ENCODE data around the gene MEMO1.

MEMO1 gene

GRCh38 chr2:31832363-31832762, 178.4 kb downstream of the MEMO1 start:
- DNase-seq (ENCODE audit: low read depth, low spot score): no peak
- no peaks in the 10 kb centered on the region for H3K4me1 ChIP-seq (ENCODE audit: control insufficient read depth, insufficient read depth, low read length)
- no CpG with 5 or more reads among the region's 5 CpGs for WGBS (ENCODE audit: insufficient coverage, insufficient read length)
- no peaks in the 10 kb centered on the region for H3K9me3 ChIP-seq (ENCODE audit: control insufficient read depth, insufficient read depth, low read length)
- no peaks in the 10 kb centered on the region for H3K36me3 ChIP-seq (ENCODE audit: control insufficient read depth, insufficient read depth, low read length)
- H3K27me3 ChIP-seq (ENCODE audit: control insufficient read depth, insufficient read depth, low read length): no peaks in the 10 kb centered on the region
- no peak overlapping the region for H3K27ac ChIP-seq (ENCODE audit: low read length)
- H3K4me3 ChIP-seq (ENCODE audit: low read length): no peak overlapping the region

GRCh38 chr2:31831585-31831984, 179.2 kb downstream of the MEMO1 start:
- H3K9me3 ChIP-seq (ENCODE audit: control insufficient read depth, insufficient read depth, low read length): no peaks in the 10 kb centered on the region
- no peaks in the 10 kb centered on the region for H3K4me1 ChIP-seq (ENCODE audit: control insufficient read depth, insufficient read depth, low read length)
- no peak overlapping the region for H3K27ac ChIP-seq (ENCODE audit: low read length)
- no peak overlapping the region for H3K4me3 ChIP-seq (ENCODE audit: low read length)
- DNase-seq (ENCODE audit: low read depth, low spot score): no peak
- no peaks in the 10 kb centered on the region for H3K27me3 ChIP-seq (ENCODE audit: control insufficient read depth, insufficient read depth, low read length)
- no peaks in the 10 kb centered on the region for H3K36me3 ChIP-seq (ENCODE audit: control insufficient read depth, insufficient read depth, low read length)
- WGBS (ENCODE audit: insufficient coverage, insufficient read length): no CpG with 5 or more reads among the region's 2 CpGs

DNA sequence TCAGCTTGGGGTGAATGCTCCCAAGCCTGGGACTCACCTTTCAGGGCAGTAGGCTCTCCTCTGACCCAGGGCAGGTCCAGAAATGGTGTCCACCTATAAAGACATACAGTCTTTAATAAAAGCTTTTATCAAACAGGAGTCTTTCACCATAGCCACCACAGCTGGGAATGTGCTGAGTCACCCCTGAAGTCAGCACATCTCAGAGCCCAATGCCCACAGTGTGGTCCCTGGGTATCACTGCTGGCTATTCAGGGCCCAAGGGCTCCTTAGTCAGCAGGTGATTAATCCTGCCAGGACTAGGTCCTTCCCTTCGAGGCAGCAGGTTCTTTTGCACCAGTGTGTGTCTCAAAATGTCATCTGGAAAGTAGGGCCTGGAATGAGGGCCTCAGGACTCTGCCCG, 181.9 kb downstream of the MEMO1 start:
- H3K9me3 ChIP-seq (ENCODE audit: control insufficient read depth, insufficient read depth, low read length): no peaks in the 10 kb centered on the region
- DNase-seq (ENCODE audit: low read depth, low spot score): no peak
- H3K4me1 ChIP-seq (ENCODE audit: control insufficient read depth, insufficient read depth, low read length): no peaks in the 10 kb centered on the region
- no peak overlapping the region for H3K4me3 ChIP-seq (ENCODE audit: low read length)
- no CpG with 5 or more reads among the region's 2 CpGs for WGBS (ENCODE audit: insufficient coverage, insufficient read length)
- no peak overlapping the region for H3K27ac ChIP-seq (ENCODE audit: low read length)
- H3K36me3 ChIP-seq (ENCODE audit: control insufficient read depth, insufficient read depth, low read length): no peaks in the 10 kb centered on the region
- no peaks in the 10 kb centered on the region for H3K27me3 ChIP-seq (ENCODE audit: control insufficient read depth, insufficient read depth, low read length)

DNA sequence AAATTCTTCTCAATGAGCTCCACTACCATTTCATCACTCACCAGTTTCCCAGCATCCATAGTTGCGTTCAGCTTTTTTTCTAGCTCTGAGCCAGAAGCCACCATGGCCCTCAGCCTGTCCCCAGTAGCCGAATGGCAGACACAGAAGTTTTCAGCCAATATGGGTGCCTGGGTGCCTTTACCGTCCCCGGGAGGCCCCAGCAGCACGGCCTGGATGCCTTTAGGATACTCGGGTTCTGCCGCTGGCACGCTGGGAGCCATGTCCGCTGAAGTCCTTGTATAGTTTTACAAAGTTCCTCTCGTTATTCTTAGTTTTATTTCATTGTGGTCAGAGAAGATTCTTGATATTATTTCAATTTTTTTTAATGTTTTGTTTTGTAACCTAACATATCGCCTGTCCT, 187.2 kb downstream of the MEMO1 start:
- peaks cover 3% of the 10 kb centered on the region; the same call in 1 of the 2 replicates for H3K36me3 ChIP-seq (ENCODE audit: control insufficient read depth, insufficient read depth, low read length)
- DNase-seq (ENCODE audit: low read depth, low spot score): no peak
- H3K27ac ChIP-seq (ENCODE audit: low read length): no peak overlapping the region
- H3K27me3 ChIP-seq (ENCODE audit: control insufficient read depth, insufficient read depth, low read length): no peaks in the 10 kb centered on the region
- H3K9me3 ChIP-seq (ENCODE audit: control insufficient read depth, insufficient read depth, low read length): peaks cover 3% of the 10 kb centered on the region
- no peak overlapping the region for H3K4me3 ChIP-seq (ENCODE audit: low read length)
- no CpG with 5 or more reads among the region's 11 CpGs for WGBS (ENCODE audit: insufficient coverage, insufficient read length)
- H3K4me1 ChIP-seq (ENCODE audit: control insufficient read depth, insufficient read depth, low read length): no peaks in the 10 kb centered on the region

DNA sequence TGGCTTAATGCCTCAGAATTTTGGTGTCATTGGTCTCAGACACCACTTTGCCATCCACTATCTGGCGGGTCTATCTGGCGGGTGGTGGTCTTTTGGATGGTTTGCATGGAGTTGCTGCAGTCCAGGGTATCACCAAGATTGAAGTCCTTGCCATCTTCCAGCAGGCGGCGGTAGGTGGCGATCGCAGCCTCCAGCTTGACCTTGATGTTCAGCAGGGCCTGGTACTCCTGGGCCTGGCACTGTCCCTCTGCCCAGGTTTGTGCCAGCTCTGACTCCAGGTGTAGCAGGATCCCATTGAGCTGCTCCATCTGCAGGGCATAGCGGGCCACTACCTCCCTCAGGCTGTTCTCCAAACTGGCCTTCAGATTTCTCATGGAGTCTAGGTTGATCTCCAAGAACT, 188.2 kb downstream of the MEMO1 start:
- DNase-seq (ENCODE audit: low read depth, low spot score): no peak
- Histone ChIP-seq H3K9me3 (ENCODE audit: control insufficient read depth, insufficient read depth, low read length) (peaks cover 3% of the 10 kb centered on the region), H3K27ac (ENCODE audit: low read length) (no peak overlapping the region), H3K36me3 (ENCODE audit: control insufficient read depth, insufficient read depth, low read length) (peaks cover 3% of the 10 kb centered on the region; the same call in 1 of the 2 replicates), H3K4me3 (ENCODE audit: low read length) (no peak overlapping the region), H3K27me3 (ENCODE audit: control insufficient read depth, insufficient read depth, low read length) (no peaks in the 10 kb centered on the region), H3K4me1 (ENCODE audit: control insufficient read depth, insufficient read depth, low read length) (no peaks in the 10 kb centered on the region)
- WGBS (ENCODE audit: insufficient coverage, insufficient read length): no CpG with 5 or more reads among the region's 7 CpGs

Data from iPS DF 6.9 (cell line).